ENCODE measurements around the gene KRTAP6-2.

The KRTAP6-2 gene, protein sequence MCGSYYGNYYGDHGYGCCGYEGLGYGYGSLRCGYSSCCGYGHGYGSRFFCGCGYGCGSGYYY

DNA sequence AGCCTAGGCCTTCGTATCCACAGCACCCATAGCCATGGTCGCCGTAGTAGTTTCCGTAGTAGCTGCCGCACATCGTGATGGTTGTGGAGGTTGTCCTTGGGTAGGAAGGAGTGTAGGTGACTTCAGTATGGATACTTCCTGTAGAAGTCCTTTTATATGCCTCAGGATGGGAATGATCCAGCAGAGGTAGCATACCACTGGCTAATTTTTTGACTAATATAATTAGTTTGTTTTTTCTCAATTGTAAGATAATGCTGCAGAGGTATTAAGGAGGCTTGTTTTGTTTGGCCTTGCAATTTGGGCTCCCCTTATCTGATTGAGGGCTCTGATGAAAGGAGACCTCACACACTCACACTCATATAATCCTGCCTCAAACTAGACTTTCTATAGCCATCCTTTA, at the start of gene KRTAP6-2:
TSS of gene KRTAP6-2 (minus strand) at position 101 of the 400 bp plus-strand sequence. CDS start at position 73, 28 bp downstream.
- DNase-seq = no peak

DNA sequence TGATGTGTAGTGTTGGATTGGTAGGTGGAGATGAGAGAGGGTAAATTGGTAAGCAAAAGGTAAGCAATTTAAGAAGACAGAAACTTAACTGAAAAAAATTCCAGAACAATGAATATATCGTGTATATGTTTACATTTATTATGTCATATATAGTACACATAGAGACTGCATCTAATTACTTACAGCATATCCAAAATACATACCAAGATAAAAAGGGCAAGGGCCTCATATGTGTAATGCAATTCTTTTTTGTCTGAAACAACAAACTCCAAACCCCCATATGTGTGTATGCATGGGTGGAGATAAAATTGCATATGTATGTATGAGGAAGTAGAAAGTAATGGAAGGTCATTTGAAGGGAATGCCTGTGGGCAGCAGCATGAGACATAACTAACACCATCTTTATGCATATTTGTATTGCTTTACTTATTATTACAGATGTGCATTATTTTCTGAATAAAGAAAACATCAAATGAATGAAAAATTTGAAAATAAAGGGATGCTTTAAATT, 48.3 kb upstream of the KRTAP6-2 start:
- no peak for DNase-seq

DNA sequence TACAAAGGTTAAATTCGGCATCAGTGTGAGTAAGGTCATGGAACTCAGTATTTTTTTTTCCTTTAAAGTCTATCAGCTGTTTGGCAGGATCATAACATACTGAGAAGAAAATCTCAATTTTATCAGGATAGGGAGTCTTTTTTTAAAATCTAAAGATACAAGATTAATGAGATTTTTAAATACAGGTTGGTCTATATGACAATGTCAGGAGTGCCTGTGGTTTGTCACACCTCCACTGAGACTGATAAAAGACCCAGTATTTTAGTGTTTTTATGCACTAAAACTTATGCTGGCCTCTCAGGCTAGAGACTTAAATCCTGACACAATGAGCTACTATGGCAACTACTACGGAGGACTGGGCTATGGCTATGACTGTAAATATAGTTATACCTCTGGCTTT, 43.9 kb upstream of the KRTAP6-2 start, which contains the start of gene KRTAP20-3:
TSS of gene KRTAP20-3 (plus strand) at position 301 of the 400 bp plus-strand sequence.
- no peak for DNase-seq

DNA sequence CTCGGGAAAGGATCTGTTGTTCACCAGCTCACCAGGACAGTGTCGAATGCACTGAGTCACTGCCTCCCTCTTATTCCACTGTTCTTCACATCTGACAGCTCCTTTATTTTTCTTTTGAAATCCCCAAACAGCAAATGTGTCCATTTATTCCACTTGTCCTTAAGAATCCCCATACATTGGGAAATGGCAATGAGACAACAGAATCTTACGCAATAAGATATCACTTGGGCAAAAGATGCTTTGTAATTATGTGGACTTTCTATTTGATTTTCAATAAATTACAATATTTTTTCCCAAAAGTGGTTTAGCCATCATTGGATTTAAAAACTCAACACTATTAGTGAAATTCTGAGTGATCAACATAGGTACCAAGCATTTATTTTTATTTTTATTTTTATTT, 40.0 kb upstream of the KRTAP6-2 start:
- DNase-seq = no peak

DNA sequence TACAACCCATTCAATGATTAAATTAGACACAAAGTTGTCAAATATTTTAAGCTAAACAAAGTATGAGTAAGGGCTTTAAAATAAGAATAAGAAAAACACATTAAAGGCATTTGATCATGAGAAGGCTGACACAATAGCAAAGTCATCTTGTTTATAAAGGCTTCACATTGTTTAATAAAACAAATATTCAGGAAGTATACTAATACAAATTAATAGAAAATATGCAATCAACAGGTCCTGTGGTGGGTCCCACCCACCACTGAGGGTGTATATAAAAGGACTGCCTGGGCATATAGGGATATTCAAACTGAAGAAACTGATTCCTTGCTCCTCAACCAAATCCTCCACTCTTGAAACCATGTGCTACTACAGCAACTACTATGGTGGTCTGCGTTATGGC, 36.2 kb upstream of the KRTAP6-2 start, which contains the start of gene KRTAP20-2:
TSS of gene KRTAP20-2 (plus strand) at position 301 of the 400 bp plus-strand sequence. CDS start at position 359, 58 bp downstream.
- no peak for DNase-seq

DNA sequence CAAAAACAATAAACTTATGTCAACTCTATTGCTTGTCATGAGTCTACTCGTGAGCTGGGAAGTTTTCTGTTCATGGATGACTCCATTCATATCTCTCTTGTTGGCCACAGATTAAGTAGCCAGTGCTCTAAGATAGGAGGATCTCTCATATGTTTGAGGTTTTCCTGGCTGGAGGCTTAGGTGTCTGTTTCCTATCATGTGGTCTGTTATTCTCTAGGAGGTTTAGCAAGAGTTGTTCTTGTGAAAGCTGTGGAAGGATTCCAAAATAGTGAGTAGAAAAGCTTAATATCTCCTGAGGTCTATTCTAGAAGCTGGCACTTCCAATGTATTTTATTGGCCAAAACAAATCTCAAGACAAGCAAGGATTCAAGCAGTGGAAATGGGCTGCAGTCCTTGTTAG, 30.5 kb upstream of the KRTAP6-2 start:
- DNase-seq = no peak

DNA sequence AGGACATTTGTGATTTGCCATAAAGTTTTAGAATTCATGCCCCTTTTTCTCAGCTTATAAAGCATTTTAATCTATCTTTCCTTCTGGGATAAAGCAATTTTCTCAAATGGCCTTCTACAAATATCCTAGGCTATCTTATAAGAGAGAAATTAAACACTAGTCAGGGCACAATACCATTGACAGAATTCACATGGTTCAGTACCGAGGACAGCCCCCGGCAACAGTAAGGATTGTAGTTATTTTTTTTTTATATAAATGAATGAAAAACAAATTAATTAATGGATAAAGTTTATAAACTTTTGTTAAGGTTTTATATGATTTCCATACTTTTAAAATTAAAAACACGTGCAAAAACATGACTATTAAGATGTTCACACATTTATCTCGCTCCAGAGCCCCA, 29.4 kb upstream of the KRTAP6-2 start:
- DNase-seq = no peak

DNA sequence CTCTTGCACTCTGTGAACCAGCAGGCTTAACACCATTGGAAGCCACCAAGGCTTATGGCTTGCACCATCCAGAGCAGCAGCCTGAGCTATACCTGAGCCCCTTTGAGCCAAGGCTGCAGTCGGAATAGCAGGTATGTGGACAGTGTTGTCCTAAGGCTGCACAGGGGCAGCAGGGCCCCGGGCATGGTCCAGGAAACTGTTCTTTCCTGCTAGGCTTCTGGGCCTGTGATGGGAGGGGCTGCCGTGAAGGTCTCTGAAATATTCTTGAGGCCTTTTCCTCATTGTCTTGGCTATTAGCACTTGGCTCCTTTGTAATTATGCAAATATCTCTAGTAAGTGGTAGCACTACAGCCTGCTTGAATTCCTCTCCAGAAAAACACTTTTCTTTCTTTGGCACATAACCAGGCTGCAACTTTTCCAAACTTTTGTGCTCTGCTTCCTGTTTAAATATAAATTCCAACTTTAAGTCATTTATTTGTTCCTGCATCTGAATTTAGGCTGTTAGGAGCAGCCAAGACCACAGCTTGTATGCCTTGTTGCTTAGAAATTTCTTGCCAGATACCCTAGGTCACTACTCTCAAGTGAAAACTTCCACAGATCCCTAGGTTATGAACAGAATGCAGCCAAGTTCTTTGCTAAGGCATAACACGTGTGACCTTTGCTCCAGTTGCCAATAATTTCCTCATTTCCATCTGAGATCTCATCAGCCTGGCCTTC, 26.9 kb upstream of the KRTAP6-2 start:
- DNase-seq = no peak

DNA sequence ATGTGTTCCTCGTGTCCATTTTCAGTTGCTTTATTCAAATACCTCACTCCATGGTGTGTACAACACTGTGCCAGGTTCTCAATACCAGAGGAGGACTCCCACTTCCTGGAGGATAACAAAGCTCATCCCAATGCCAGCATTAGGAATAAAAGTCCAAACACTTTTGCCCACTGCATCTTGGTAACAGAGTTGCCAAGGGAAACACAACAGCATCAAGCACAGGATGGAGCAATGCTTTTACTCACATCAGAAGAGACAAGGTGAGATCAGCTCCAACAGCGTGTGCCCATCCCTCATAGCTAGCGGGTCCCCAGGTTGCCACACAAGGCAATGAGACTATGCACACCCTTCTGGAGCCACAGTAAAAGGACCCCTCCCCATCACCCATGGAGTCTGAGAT, 24.7 kb upstream of the KRTAP6-2 start:
- DNase-seq = no peak

DNA sequence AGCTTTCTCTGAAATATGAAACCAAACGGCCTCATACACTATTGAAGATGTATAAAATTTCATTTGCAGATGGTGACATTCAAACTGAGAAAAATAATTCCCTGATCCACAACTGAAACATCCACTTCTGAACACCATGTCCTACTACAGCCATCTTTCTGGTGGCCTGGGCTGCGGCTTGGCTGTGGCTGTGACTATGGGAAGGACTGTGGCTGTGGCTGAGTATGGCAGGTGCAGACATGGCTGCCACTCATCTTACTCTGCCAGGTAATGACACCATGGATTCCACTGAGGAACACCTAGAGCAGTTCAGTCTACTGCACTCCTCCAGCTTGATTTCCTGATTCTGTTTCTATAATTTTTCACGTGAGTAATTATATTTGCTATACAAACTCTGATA, 21.8 kb upstream of the KRTAP6-2 start, which contains the start of gene KRTAP20-4:
TSS of gene KRTAP20-4 (plus strand) at position 106 of the 400 bp plus-strand sequence.
- no peak for DNase-seq

DNA sequence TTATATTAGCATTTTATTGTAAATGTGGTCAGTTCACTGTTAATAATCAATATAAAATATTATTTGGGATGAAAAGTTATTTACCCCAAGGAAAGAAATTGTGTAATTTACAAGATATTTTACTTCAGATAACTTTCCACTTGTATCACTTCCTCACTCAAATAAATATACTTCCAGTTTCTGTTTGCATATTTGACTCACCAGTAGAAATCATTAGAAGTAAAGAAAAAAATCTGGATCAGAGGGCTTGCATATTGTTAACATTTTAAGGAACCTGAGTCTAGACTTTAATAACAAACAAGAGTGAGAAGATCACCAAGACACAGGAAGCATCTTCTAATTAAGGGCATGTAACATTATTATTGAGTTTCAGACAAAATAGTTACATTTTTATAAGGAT, 21.4 kb upstream of the KRTAP6-2 start:
- no peak for DNase-seq

DNA sequence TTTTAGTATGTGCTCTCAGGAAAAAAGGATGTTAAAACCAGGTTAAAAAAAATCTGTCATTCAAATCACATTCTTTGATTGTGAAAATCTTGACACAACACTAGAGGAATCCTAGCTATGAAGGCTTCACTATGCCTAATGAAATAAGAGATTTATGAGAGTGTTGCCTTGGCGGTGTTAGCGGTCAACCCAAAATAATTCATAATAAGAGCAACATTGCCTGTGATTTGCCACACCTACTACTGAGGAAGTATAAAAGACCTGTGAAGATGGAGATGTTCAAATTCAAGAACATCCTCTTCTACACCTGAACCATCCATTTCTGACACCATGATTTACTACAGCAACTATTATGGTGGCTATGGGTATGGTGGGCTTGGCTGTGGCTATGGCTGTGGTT, 17.4 kb upstream of the KRTAP6-2 start, which contains the start of gene KRTAP20-1:
TSS of gene KRTAP20-1 (plus strand) at position 301 of the 400 bp plus-strand sequence. CDS start at position 331, 30 bp downstream.
- DNase-seq = no peak

DNA sequence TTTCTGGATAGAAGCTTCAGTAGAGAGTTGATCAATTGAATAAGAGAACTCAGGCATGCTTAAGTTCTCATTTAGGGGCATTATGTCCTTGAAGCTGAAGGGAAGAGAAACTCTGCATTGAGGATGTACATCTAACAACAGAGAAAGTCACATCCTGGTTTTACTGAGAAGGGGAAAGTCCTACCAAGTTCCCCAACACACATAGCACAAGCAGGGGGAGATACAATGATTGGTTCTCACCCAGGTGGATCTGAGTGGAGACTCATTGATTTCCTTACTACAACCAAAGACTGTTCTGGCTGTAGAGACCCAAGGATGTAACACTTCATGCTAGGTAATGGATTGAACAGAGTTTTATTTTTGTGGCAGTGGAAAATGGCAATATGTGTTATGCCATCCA, 16.5 kb upstream of the KRTAP6-2 start:
- no peak for DNase-seq

DNA sequence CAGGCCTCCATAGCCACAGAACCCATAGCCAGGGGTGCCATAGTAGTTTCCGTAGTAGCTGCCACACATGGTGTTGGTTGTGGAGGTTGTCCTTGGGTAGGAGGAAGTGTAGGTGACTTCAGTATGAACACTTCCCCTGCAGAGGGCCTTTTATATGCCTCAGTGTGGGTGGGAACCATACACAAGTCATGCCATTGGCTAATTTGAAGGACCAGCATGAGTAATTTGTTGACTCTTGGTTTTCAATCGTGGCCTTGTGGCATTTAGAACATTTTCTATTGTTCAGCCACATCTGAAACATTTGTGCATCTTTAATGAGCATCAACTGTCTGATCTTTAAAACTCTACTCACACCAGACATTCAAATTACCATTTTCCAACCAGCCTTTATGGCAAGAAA, 15.1 kb upstream of the KRTAP6-2 start, which contains the start of gene KRTAP6-1:
TSS of gene KRTAP6-1 (minus strand) at position 95 of the 400 bp plus-strand sequence. CDS start at position 69, 26 bp downstream.
- no peak for DNase-seq

DNA sequence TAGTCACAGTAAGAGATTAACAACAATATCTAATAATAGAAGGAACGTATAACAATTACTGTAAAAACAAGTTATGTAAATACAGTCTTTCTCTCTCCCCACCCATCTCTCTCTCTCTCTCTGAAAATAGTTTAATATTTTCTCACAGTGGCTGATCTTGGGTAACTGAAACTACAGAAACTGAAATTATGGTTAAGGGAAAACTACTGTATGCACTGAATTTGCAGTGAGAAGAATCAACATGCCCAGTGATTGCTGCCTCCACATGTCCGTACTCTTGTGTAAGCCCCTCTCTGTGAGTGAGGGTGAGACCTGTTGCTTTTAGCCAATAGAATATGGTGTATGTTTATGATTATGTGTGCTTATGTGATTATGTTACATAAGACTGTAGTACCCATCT, 13.4 kb upstream of the KRTAP6-2 start:
- DNase-seq = no peak

DNA sequence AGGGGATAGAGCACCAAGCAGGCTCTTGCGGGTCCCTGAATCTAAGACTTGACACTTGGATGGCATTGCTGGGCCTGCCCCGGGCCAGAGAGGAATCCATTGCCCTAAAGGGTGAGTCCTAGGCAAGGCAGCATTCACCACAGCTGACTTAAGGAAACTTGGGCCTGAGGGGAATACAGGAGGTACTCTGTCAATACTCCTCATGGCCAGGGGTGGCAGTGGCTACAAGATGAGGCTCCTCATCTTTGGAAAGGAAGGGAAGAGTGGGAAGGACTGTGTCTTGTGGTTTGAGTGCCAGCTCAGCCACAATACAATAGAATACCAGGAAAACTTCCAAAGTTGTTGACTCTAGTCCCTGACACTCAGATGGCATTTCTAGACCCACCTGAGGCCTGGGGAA, 7.3 kb upstream of the KRTAP6-2 start:
- DNase-seq = no peak

DNA sequence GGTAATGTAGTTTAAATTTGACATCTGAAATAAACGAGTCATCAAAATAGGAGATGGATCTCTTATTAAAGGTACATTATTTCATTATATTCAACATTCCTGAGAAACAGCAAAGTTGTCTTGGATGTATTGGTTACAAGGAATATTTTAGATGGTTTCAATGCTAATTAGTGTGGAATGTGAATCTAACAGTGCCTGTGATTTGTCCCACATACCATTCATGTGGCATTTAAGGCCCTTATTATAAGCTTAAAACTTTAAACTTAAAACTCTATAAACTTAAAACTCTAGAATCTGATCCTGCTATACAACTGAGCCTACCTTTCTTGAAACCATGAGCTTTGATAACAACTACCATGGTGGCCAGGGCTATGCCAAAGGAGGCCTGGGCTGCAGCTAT, 2.1 kb upstream of the KRTAP6-2 start, which contains the start of gene KRTAP22-1:
TSS of gene KRTAP22-1 (plus strand) at position 301 of the 400 bp plus-strand sequence.
- no peak for DNase-seq

DNA sequence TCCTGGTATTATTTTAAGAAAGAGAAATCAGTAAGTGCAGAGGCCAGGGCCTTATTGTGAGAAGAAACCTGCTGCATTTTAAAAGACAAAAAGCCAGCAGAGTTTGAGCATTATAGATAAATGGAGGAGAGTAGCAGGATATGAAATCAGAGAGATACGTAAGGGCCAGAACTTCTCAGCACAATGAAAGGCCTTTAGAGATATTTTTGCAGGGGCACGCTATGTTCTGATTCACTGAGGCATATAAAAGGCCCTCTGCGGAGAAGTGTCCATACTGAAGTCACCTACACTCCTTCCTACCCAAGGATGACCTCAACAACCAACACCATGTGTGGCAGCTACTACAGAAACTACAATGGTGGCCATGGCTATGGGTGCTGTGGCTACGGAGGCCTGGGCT, 6.6 kb downstream of the KRTAP6-2 start, which contains the start of gene KRTAP6-3:
TSS of gene KRTAP6-3 (plus strand) at position 301 of the 400 bp plus-strand sequence. CDS start at position 307, 6 bp downstream.
- DNase-seq = no peak

DNA sequence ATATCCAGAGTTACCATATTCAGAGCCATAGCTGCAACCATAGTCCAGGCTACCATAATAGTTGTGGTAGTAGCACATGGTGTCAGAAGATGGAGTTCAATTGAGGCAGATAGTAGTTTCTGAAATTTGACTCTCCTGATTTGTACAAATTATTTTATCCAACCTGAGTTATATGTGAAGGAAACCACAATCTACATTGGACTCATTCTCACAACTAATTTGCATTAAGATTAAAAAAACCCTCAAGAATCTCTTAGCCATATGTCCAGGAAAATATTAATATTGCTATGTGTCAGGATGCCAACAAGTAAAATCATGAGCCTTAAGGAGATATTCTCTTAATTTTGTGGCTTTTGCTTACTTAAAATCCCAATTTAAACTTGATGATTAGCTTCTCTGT, 8.4 kb downstream of the KRTAP6-2 start, which contains the start of gene KRTAP22-2:
TSS of gene KRTAP22-2 (minus strand) at position 101 of the 400 bp plus-strand sequence.
- no peak for DNase-seq

DNA sequence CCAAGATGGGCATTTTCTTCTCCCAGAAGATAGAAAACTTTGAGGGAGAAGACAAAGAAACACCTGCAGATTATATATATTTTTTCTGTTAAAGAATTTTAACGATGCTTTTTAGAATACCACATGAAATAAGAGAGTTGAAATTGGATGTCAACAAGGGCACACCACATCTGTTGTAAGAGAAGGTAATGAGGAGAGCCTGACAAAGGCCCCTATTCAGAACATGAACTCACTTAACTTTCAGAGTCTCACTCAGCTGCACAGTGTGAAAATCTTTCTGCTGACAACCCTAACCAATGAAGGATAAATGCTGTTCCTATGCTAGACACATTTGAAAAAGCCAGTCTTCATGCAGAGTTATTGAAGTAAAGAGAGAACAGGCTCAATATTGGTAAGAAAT, 15.8 kb downstream of the KRTAP6-2 start:
- no peak for DNase-seq

DNA sequence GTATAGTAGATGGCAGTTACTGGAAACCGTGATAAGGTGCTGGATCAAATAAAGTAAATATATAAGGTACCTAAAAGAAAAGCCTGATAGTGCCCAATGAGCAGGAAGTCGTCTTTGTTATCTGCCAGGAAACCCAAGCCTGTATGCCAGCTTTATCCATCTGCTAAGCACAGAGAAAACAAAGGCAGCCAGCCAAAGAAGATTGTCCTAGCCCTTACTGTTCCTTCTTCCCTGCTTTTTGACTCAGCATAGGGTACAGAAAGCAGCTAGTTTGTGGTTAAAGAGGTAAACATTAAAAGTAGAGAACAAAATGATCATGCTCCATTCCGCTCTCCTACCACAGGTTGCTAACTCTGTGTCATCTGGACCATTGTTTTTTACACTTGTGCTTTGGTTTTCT, 18.6 kb downstream of the KRTAP6-2 start:
- peak in 1 of 14 donors; percentile 74 for DNase-seq

DNA sequence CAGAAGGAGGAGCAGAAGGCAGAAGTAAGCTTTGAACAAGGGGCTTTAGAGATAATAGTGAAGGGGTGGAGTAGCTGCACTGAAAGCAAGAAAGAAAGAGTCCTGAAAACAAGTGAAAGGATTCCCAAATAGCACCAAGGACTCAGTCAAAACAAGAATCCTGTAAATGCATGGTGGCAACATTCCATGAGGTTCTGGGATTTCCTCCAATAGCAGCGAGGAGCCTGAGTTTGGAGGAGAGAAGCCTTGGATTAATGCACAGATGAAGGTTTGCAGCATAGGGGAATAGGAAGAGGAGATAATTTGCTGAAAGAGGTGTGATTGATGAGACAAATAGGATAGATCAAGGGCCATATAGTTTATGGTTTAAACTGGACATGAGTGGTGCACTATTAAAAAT, 19.4 kb downstream of the KRTAP6-2 start:
- peak in 2 of 14 donors; percentile 2 to 71 for DNase-seq

DNA sequence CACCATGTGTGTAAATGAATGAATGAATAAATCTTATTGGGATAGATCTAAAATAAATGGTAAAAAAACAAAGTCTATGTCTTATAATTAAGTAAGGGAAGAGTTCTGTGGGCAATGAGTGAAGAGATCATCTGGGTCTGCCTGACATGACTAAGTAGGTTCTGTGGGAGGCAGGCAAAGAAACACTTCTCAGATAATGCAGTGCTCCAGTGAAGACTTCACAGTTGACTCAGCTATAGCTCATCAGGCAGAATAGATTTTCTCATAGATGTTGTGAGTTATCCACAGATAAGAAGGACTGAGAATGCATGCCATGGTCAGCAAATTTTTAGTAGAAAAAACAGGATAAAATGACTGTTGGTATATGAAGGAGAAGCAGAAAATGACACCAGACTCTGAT, 20.9 kb downstream of the KRTAP6-2 start:
- no peak for DNase-seq
